NCI-H345 (cell line): ENCODE results near the gene CTTNBP2.
A peak's percentile ranks its signal among the peaks of the same experiment; 100 is the strongest.

Source experiments
- DNase-seq: peaks from one replicate; lab custom pipeline; 2025; lab: John Stamatoyannopoulos, UW

Gene CTTNBP2

GRCh38 chr7:117870448-117871130 lies 2.7 kb downstream of the CTTNBP2 start:
- no peak for DNase-seq

- no peak for DNase-seq
Observed at GRCh38 chr7:117869374-117869773, 3.9 kb downstream of the CTTNBP2 start.

GRCh38 chr7:117863618-117864017 lies 9.6 kb downstream of the CTTNBP2 start:
- DNase-seq = no peak

GRCh38 chr7:117862378-117862777 lies 10.9 kb downstream of the CTTNBP2 start:
- DNase-seq = no peak

- no peak for DNase-seq
Observed at GRCh38 chr7:117859246-117859812, 13.9 kb downstream of the CTTNBP2 start.

- DNase-seq = no peak
Observed at GRCh38 chr7:117858712-117859111, 14.5 kb downstream of the CTTNBP2 start.

- no peak for DNase-seq
Observed at GRCh38 chr7:117857718-117858117, 15.5 kb downstream of the CTTNBP2 start.

- no peak for DNase-seq
Observed at GRCh38 chr7:117856196-117856595, 17.0 kb downstream of the CTTNBP2 start.

- no peak for DNase-seq
Observed at GRCh38 chr7:117854186-117854585, 19.1 kb downstream of the CTTNBP2 start.

GRCh38 chr7:117848941-117849340 lies 24.3 kb downstream of the CTTNBP2 start:
- DNase-seq = no peak

GRCh38 chr7:117844678-117845077 lies 28.6 kb downstream of the CTTNBP2 start:
- DNase-seq = no peak

GRCh38 chr7:117841611-117842010 lies 31.6 kb downstream of the CTTNBP2 start:
- no peak for DNase-seq

- DNase-seq = no peak
Observed at GRCh38 chr7:117841011-117841410, 32.2 kb downstream of the CTTNBP2 start.

GRCh38 chr7:117839507-117839906 lies 33.7 kb downstream of the CTTNBP2 start:
- no peak for DNase-seq

GRCh38 chr7:117837841-117838240 lies 35.4 kb downstream of the CTTNBP2 start:
- peak; percentile 2 for DNase-seq

- peak; percentile 89 for DNase-seq
Observed at GRCh38 chr7:117835016-117835664, 38.1 kb downstream of the CTTNBP2 start.

GRCh38 chr7:117830422-117830954 lies 42.8 kb downstream of the CTTNBP2 start:
- DNase-seq = no peak

- DNase-seq = no peak
Observed at GRCh38 chr7:117829450-117830117, 43.7 kb downstream of the CTTNBP2 start.

GRCh38 chr7:117828825-117829224 lies 44.4 kb downstream of the CTTNBP2 start:
- DNase-seq = no peak

- peak; percentile 49 for DNase-seq
Observed at GRCh38 chr7:117827862-117828261, 45.4 kb downstream of the CTTNBP2 start.

- DNase-seq = no peak
Observed at GRCh38 chr7:117825132-117825531, 48.1 kb downstream of the CTTNBP2 start.

GRCh38 chr7:117824592-117824991 lies 48.6 kb downstream of the CTTNBP2 start:
- no peak for DNase-seq

GRCh38 chr7:117819558-117819957 lies 53.7 kb downstream of the CTTNBP2 start:
- DNase-seq = no peak
